RWPE2 (cell line): Measurements from ENCODE around the gene SLC35F3.

Experiments
- ATAC-seq: fragments of 200-7000 bp; cut with Tn5 transposase; 3 replicates; pipeline ENCODE4 v1.9.1; 2021; ENCODE audit warnings: low read depth
- DNase-seq: peaks from one replicate; pipeline ENCODE4 v3.0.0-alpha.2; 2020; ENCODE audit warnings: low spot score
- H3K27ac ChIP-seq: fragments of 450-650 bp; 2 replicates; pipeline ENCODE4 v1.5.1; 2017; ENCODE audit warnings: mild to moderate bottlenecking; ENCODE audit not compliant: poor library complexity, severe bottlenecking
- H3K27me3 ChIP-seq: fragments of 250-450 bp; sonication (Bioruptor Pico); 2 replicates; pipeline ENCODE4 v1.5.1; 2021; ENCODE audit warnings: mild to moderate bottlenecking, moderate library complexity; ENCODE audit not compliant: insufficient read depth, poor library complexity, severe bottlenecking
- H3K36me3 ChIP-seq: fragments of 250-450 bp; sonication (Bioruptor Pico); 2 replicates; pipeline ENCODE4 v1.5.1; 2020; ENCODE audit warnings: low read depth, mild to moderate bottlenecking, moderate library complexity
- H3K4me1 ChIP-seq: fragments of 250-450 bp; sonication (Bioruptor Pico); 2 replicates; pipeline ENCODE4 v1.5.1; 2021; ENCODE audit warnings: mild to moderate bottlenecking, moderate library complexity; ENCODE audit not compliant: insufficient read depth, poor library complexity, severe bottlenecking
- H3K4me3 ChIP-seq: fragments of 250-450 bp; sonication (Bioruptor Pico); 2 replicates; pipeline ENCODE4 v1.5.1; 2021; ENCODE audit warnings: mild to moderate bottlenecking, moderate library complexity; ENCODE audit not compliant: severe bottlenecking
- H3K9me3 ChIP-seq: fragments of 250-450 bp; sonication (Bioruptor Pico); 2 replicates; pipeline ENCODE4 v1.5.1; 2021; ENCODE audit warnings: mild to moderate bottlenecking, moderate library complexity; ENCODE audit not compliant: severe bottlenecking
- TF ChIP-seq, protein P1 (sequence below): fragments of 450-650 bp; IDR thresholded peaks from one replicate; pipeline ENCODE4 v1.5.1; 2017; ENCODE audit warnings: mild to moderate bottlenecking, moderate library complexity; ENCODE audit not compliant: poor library complexity, severe bottlenecking

Gene SLC35F3

DNA sequence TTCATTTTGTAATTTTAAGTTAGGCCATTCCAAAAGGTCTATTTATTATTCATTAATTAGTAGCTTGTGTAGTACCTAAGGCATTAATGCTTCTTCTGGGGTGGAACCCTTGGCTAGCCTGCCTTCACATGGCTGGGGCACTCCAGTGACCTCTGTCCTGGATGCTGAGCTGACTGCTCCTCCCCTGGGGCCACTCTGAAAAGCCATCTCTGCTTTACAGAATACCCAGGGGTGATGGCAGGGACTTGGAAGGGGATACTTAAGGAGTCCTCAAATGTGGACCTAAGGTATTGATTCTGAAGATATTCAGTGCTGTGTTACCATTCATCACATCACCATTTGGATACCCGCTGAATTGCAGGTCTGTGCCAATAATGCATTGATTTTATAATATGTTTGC lies 281.0 kb downstream of the SLC35F3 start:
- ATAC-seq (no peak), DNase-seq (no peak)
- no peaks in the 10 kb centered on the region for H3K9me3 ChIP-seq
- TF ChIP-seq, protein P1, sequence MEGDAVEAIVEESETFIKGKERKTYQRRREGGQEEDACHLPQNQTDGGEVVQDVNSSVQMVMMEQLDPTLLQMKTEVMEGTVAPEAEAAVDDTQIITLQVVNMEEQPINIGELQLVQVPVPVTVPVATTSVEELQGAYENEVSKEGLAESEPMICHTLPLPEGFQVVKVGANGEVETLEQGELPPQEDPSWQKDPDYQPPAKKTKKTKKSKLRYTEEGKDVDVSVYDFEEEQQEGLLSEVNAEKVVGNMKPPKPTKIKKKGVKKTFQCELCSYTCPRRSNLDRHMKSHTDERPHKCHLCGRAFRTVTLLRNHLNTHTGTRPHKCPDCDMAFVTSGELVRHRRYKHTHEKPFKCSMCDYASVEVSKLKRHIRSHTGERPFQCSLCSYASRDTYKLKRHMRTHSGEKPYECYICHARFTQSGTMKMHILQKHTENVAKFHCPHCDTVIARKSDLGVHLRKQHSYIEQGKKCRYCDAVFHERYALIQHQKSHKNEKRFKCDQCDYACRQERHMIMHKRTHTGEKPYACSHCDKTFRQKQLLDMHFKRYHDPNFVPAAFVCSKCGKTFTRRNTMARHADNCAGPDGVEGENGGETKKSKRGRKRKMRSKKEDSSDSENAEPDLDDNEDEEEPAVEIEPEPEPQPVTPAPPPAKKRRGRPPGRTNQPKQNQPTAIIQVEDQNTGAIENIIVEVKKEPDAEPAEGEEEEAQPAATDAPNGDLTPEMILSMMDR: no peak
- H3K27me3 ChIP-seq: no peaks in the 10 kb centered on the region
- H3K4me3 ChIP-seq: no peak overlapping the region
- no peaks in the 10 kb centered on the region for H3K36me3 ChIP-seq
- H3K27ac ChIP-seq: peak overlapping the region; percentile 46
- peaks cover 22% of the 10 kb centered on the region for H3K4me1 ChIP-seq

DNA sequence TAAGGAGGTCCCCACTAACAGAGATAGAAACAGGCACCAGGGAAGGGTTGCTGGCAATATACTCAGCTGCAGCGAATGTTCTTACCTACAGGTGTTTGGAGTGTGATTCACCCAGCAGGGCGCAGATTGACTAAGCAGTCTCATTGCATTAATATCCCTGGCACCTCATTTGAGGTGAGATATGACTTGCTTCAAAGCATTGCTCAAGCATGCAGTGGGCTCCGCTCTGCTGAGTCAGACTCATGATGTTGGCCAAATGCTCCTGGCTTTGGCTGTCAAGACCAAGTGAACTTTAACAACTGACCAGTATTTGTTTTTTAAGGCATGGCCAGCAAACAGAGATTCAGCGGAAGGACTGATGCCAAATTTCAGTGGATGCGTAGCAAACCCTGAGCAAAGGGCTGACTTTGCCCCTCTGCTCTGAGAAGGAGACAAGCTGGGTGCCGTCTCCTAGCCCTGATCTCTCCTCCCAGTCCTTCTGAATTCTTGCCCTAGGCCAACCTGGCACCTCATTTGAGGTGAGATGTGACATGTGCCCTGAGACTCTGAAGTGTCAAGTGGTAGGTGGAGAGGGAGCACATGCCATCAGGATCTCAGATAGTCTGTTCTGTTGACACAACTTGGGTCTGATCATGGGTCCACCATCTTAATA lies 281.7 kb downstream of the SLC35F3 start:
- Histone ChIP-seq H3K27me3 (no peaks in the 10 kb centered on the region), H3K36me3 (no peaks in the 10 kb centered on the region), H3K9me3 (no peaks in the 10 kb centered on the region), H3K4me1 (peaks cover 22% of the 10 kb centered on the region), H3K4me3 (no peak overlapping the region), H3K27ac (peak overlapping the region; percentile 46)
- DNase-seq (peak; percentile 80), ATAC-seq (peak; percentile 98)
- TF ChIP-seq, protein P1: no peak

DNA sequence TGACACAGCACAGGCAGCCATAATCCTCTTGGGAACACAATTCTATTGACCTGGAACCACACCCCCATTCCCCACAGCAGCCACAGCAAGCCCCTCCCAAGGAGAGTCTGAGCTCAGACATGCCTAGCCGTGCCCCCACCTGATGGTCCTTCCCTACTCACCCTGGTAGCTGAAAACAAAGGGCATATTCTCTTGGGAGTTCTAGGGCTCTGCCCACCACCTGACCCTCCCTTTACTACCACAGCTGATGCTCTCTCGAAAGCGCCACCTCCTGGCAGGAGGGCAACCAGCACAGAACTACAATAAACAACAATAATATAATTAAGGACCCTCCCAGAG lies 283.9 kb downstream of the SLC35F3 start:
- Histone ChIP-seq H3K9me3 (no peaks in the 10 kb centered on the region), H3K27me3 (no peaks in the 10 kb centered on the region), H3K4me3 (no peak overlapping the region), H3K36me3 (no peaks in the 10 kb centered on the region), H3K4me1 (peaks cover 22% of the 10 kb centered on the region), H3K27ac (peak overlapping the region; percentile 36)
- TF ChIP-seq, protein P1: peak; percentile 43
- ATAC-seq: peak; percentile 64
- DNase-seq: peak; percentile 86

DNA sequence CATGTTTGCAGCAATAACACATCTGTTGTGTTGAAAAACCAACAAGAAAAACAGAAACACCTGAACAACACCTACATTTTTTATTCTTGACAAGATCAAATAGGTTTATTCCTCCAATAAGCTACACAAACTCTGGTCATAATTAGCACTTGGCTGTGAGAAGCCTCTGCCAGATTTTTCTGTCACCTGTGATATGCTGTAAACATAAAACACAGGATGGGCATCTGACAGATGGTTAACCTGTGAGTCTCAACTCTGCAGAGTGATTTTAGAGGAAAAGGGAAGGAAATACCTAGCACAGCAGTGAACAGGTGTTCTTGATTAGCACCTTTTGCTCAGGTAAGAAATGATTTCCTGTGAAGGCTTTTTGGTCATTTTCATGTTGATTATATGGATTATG lies 293.4 kb downstream of the SLC35F3 start:
- no peaks in the 10 kb centered on the region for H3K27me3 ChIP-seq
- H3K4me3 ChIP-seq: no peak overlapping the region
- DNase-seq (no peak), ATAC-seq (no peak)
- no peaks in the 10 kb centered on the region for H3K36me3 ChIP-seq
- no peaks in the 10 kb centered on the region for H3K9me3 ChIP-seq
- peaks cover 11% of the 10 kb centered on the region for H3K4me1 ChIP-seq
- H3K27ac ChIP-seq: no peak overlapping the region
- TF ChIP-seq, protein P1: no peak

DNA sequence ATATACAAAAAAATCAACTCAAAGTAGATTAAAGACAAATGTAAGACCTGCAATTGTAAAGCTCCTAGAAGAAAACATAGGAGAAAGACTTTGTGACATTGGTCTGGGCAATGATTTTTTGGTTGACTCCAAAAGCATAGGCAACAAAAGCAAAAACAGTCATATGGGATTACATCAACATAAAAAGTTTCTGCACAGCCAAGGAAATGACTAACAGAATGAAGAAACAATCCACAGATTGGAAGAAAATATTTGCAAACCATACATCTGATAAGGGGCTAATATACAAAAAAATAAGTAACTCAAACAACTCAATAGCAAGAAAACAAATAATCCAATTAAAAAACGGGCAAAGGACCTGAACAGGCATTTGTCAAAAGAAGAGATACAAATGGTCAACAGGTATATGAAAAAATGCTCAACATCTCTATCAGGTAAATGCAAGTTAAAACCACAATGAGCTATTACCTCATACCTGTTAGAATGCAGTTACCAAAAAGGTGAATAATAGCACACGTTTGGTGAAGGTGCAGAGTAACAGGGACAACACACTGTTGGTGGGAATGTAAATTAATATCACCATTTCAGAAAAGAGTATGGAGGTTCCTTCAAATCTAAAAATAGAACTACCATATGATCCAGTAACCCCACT lies 295.1 kb downstream of the SLC35F3 start:
- Histone ChIP-seq H3K27ac (peak overlapping the region; percentile 13), H3K4me3 (no peak overlapping the region), H3K9me3 (no peaks in the 10 kb centered on the region), H3K4me1 (peaks cover 11% of the 10 kb centered on the region), H3K27me3 (no peaks in the 10 kb centered on the region), H3K36me3 (no peaks in the 10 kb centered on the region)
- no peak for DNase-seq
- ATAC-seq: peak; percentile 66
- TF ChIP-seq, protein P1: no peak
